Parathyroid adenoma (tissue), 2 donors: Measurements from ENCODE around the gene LPAR3.

Experiments used
- H2AFZ ChIP-seq: fragments of 300-600 bp; sonication (generic); one replicate; pipeline ENCODE4 v1.7.0; 2017; ENCODE audit warnings: antibody characterized with exemption, mild to moderate bottlenecking
- H3K27ac ChIP-seq: fragments of 300-600 bp; sonication (generic); one replicate; pipeline ENCODE4 v1.7.0; 2017
- H3K27me3 ChIP-seq: fragments of 300-600 bp; sonication (generic); one replicate; pipeline ENCODE4 v1.7.0; 2017; ENCODE audit warnings: low read length; ENCODE audit not compliant: control insufficient read depth, insufficient read depth
- H3K36me3 ChIP-seq: fragments of 300-600 bp; sonication (generic); one replicate; pipeline ENCODE4 v1.7.0; 2017; ENCODE audit warnings: low read length; ENCODE audit not compliant: control insufficient read depth, insufficient read depth
- H3K4me1 ChIP-seq: fragments of 300-600 bp; sonication (generic); one replicate; pipeline ENCODE4 v1.7.0; 2017; ENCODE audit warnings: control low read depth
- H3K4me2 ChIP-seq: fragments of 300-600 bp; sonication (generic); one replicate; pipeline ENCODE4 v1.7.0; 2017; ENCODE audit warnings: low read length
- H3K4me3 ChIP-seq: fragments of 300-600 bp; sonication (generic); one replicate; pipeline ENCODE4 v1.7.0; 2017; ENCODE audit warnings: low read depth, low read length
- H3K79me2 ChIP-seq: fragments of 300-600 bp; sonication (generic); one replicate; pipeline ENCODE4 v1.7.0; 2017; ENCODE audit warnings: control low read depth
- H3K9ac ChIP-seq: fragments of 300-600 bp; sonication (generic); one replicate; pipeline ENCODE4 v1.7.0; 2017; ENCODE audit warnings: mild to moderate bottlenecking
- H3K9me3 ChIP-seq: fragments of 300-600 bp; sonication (generic); one replicate; pipeline ENCODE4 v1.7.0; 2017; ENCODE audit warnings: low read length; ENCODE audit not compliant: control insufficient read depth
- TF ChIP-seq, protein P1 (sequence below): fragments of 300-600 bp; sonication (generic); IDR thresholded peaks from one replicate; pipeline ENCODE4 v1.7.0; 2017; ENCODE audit warnings: antibody characterized with exemption, mild to moderate bottlenecking
- donor health status: primary hyperparathyroidism.

The LPAR3 gene

GRCh38 chr1:84845357-84845756 is 47.6 kb downstream of the LPAR3 start:
- no peaks in the 10 kb centered on the region for H3K36me3 ChIP-seq

DNA sequence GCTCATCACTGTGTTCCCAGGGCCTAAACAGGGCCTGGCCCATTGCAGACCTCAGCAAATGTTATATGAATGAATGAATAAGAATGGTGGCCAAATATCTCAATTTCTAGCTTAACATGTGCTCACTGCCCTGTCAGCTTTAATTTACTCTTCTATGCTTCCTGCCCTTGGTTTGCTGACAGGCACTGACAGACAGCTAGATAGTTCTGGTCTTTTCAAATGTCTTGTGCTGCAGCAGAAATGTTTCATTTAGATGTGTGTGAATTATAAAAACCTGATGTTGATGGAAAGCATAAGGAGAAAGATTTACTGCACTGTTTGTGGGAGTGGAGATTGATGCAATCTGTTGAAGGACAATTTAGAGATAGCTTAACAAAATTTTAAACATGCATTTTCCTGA is 48.9 kb downstream of the LPAR3 start:
- Histone ChIP-seq H3K27me3 (no peaks in the 10 kb centered on the region), H3K9me3 (no peaks in the 10 kb centered on the region), H3K4me3 (no peak overlapping the region), H2AFZ (no peak overlapping the region), H3K9ac (no peak overlapping the region), H3K36me3 (no peaks in the 10 kb centered on the region), H3K79me2 (no peaks in the 10 kb centered on the region), H3K4me1 (no peaks in the 10 kb centered on the region), H3K4me2 (no peak overlapping the region), H3K27ac (no peak overlapping the region)
- TF ChIP-seq, protein P1, sequence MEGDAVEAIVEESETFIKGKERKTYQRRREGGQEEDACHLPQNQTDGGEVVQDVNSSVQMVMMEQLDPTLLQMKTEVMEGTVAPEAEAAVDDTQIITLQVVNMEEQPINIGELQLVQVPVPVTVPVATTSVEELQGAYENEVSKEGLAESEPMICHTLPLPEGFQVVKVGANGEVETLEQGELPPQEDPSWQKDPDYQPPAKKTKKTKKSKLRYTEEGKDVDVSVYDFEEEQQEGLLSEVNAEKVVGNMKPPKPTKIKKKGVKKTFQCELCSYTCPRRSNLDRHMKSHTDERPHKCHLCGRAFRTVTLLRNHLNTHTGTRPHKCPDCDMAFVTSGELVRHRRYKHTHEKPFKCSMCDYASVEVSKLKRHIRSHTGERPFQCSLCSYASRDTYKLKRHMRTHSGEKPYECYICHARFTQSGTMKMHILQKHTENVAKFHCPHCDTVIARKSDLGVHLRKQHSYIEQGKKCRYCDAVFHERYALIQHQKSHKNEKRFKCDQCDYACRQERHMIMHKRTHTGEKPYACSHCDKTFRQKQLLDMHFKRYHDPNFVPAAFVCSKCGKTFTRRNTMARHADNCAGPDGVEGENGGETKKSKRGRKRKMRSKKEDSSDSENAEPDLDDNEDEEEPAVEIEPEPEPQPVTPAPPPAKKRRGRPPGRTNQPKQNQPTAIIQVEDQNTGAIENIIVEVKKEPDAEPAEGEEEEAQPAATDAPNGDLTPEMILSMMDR: no peak

More at GRCh38 chr1:84845357-84845756, 47.6 kb downstream of the LPAR3 start:
- H3K27me3 ChIP-seq: no peaks in the 10 kb centered on the region
- no peaks in the 10 kb centered on the region for H3K79me2 ChIP-seq
- no peak overlapping the region for H3K27ac ChIP-seq
- H3K9ac ChIP-seq: no peak overlapping the region
- no peak overlapping the region for H3K4me3 ChIP-seq
- TF ChIP-seq, protein P1: no peak
- no peaks in the 10 kb centered on the region for H3K4me1 ChIP-seq
- no peaks in the 10 kb centered on the region for H3K9me3 ChIP-seq
- H3K4me2 ChIP-seq: no peak overlapping the region
- no peak overlapping the region for H2AFZ ChIP-seq

DNA sequence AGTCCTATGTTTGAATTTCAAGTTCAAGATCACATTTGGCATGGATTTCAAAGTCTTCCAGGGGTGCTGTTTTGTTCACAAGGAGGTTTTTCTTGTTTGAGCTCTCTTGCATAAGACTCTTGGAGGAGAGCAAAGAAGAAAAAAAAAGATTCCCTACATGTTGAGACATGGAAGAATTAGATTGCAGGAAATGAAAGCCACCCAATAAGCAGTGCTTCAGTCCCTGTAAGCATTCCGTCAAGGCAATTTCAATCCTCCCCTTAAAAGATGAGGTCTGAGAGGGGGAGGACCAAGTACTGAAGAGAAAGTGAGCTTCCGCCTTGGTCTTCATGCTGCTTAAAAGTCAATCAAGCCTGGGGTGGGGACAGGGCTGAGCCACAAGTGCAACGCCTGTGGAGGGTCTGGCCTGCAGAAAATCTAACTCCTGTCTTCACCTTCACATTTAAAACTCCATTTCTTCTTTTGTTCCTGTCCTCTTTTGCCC is 50.2 kb downstream of the LPAR3 start:
- Histone ChIP-seq H3K4me1 (no peaks in the 10 kb centered on the region), H3K4me3 (no peak overlapping the region), H3K9ac (no peak overlapping the region), H3K4me2 (no peak overlapping the region), H3K36me3 (no peaks in the 10 kb centered on the region), H3K27ac (no peak overlapping the region), H3K9me3 (no peaks in the 10 kb centered on the region), H2AFZ (no peak overlapping the region), H3K27me3 (no peaks in the 10 kb centered on the region), H3K79me2 (no peaks in the 10 kb centered on the region)
- TF ChIP-seq, protein P1: no peak

GRCh38 chr1:84841971-84842370 is 51.0 kb downstream of the LPAR3 start:
- H2AFZ ChIP-seq: no peak overlapping the region
- no peaks in the 10 kb centered on the region for H3K9me3 ChIP-seq
- H3K4me1 ChIP-seq: no peaks in the 10 kb centered on the region
- H3K27me3 ChIP-seq: no peaks in the 10 kb centered on the region
- no peak overlapping the region for H3K9ac ChIP-seq
- no peaks in the 10 kb centered on the region for H3K36me3 ChIP-seq
- TF ChIP-seq, protein P1: no peak
- no peaks in the 10 kb centered on the region for H3K79me2 ChIP-seq
- H3K4me2 ChIP-seq: no peak overlapping the region
- no peak overlapping the region for H3K27ac ChIP-seq
- no peak overlapping the region for H3K4me3 ChIP-seq

GRCh38 chr1:84840346-84840745 is 52.7 kb downstream of the LPAR3 start:
- no peaks in the 10 kb centered on the region for H3K9me3 ChIP-seq
- TF ChIP-seq, protein P1: no peak
- H3K4me2 ChIP-seq: no peak overlapping the region
- no peak overlapping the region for H3K9ac ChIP-seq
- H3K27ac ChIP-seq: no peak overlapping the region
- H3K79me2 ChIP-seq: no peaks in the 10 kb centered on the region
- H3K4me1 ChIP-seq: no peaks in the 10 kb centered on the region
- no peak overlapping the region for H2AFZ ChIP-seq
- no peaks in the 10 kb centered on the region for H3K36me3 ChIP-seq
- H3K27me3 ChIP-seq: no peaks in the 10 kb centered on the region
- no peak overlapping the region for H3K4me3 ChIP-seq
